Esophagus muscularis mucosa (tissue), 4 donors: ENCODE measurements around the gene POU2F1. TPM values are rescaled to one million over a fixed set of nuclear protein-coding genes. Genes with fewer than 3 reads are reported as not detected.
"Not testable (repeated sequence)": the region's sequence is repeated elsewhere in the genome, so short reads cannot be mapped to it uniquely, and the experiment has no call there.

Experiments
- DNase-seq: peaks from one replicate; pipeline ENCODE4 v3.0.0-alpha.2; 2017; ENCODE audit errors: extremely low spot score
- H3K27ac ChIP-seq, 4 donors: fragments of 200-600 bp; sonication (generic); replicated peaks in 1 of 4; 1 replicate in 3 of 4; 2 replicates in 1 of 4; pipeline ENCODE4 v1.5.1; 2016 to 2019; ENCODE audit warnings: mild to moderate bottlenecking in 1 of 4
- H3K27me3 ChIP-seq, 4 donors: fragments of 200-600 bp; sonication (generic); one replicate each; pipeline versions ENCODE4 v1.5.1 to v1.6.0; 2016 to 2019
- H3K36me3 ChIP-seq, 4 donors: fragments of 200-600 bp; sonication (generic); one replicate each; pipeline ENCODE4 v1.5.1; 2016 to 2019
- H3K4me1 ChIP-seq, 4 donors: fragments of 200-600 bp; sonication (generic); one replicate each; pipeline ENCODE4 v1.5.1; 2016 to 2019
- H3K4me3 ChIP-seq, 4 donors: fragments of 200-600 bp; sonication (generic); 1 replicate in 2 of 4; 2 replicates in 2 of 4; pipeline ENCODE4 v1.5.1; 2016 to 2019; ENCODE audit warnings: mild to moderate bottlenecking in 4 of 4, moderate library complexity in 1 of 4
- H3K9me3 ChIP-seq, 4 donors: fragments of 200-600 bp; sonication (generic); 1 replicate in 3 of 4; 2 replicates in 1 of 4; pipeline ENCODE4 v1.5.1; 2016 to 2019
- EP300 ChIP-seq: sonication (generic); formaldehyde crosslinking; IDR thresholded peaks from one replicate; pipeline ENCODE4 v1.6.1; 2017; ENCODE audit warnings: antibody characterized with exemption
- POLR2A ChIP-seq: fragments of 450-650 bp; IDR thresholded peaks from one replicate; pipeline ENCODE4 v1.6.1; 2017; ENCODE audit warnings: antibody characterized with exemption, moderate library complexity, mild to moderate bottlenecking, low read depth
- POLR2AphosphoS5 ChIP-seq, 2 donors: sonication (generic); formaldehyde crosslinking; IDR thresholded peaks; one replicate each; pipeline ENCODE4 v1.6.1; 2017; ENCODE audit warnings: antibody characterized with exemption in 2 of 2
- WGBS: methylation state at CpG from one replicate; pipeline ENCODE4 v1.1.5; 2018; 5-methylcytosine and 5-hydroxymethylcytosine counted together
- intact Hi-C: fragments of 100-400 bp; cut with DNase I; formaldehyde crosslinking; loops from one replicate; pipeline ENCODE4 v1.15.1; 2023
- total RNA-seq, 4 donors: library from RNA; depleted of rRNA; stranded (reverse); fragments of >200 nt; gene quantifications; one replicate each; pipeline versions ENCODE4 v1.1.0 to v1.2.1, GENCODE V29; 2016
- TF ChIP-seq, protein P1 (sequence below), 3 experiments: fragments of 200-600 bp in 2 of 3; fragments of 450-650 bp in 1 of 3; sonication (generic) in 2 of 3; IDR thresholded peaks; one replicate each; pipeline ENCODE4 v1.5.1; 2017 to 2019; ENCODE audit warnings: antibody characterized with exemption in 3 of 3, mild to moderate bottlenecking in 2 of 3, moderate library complexity in 1 of 3

The POU2F1 gene
- total RNA-seq, 4 donors from 2014 or later, result 7.3 to 13.4 (median 10.4) TPM

DNA sequence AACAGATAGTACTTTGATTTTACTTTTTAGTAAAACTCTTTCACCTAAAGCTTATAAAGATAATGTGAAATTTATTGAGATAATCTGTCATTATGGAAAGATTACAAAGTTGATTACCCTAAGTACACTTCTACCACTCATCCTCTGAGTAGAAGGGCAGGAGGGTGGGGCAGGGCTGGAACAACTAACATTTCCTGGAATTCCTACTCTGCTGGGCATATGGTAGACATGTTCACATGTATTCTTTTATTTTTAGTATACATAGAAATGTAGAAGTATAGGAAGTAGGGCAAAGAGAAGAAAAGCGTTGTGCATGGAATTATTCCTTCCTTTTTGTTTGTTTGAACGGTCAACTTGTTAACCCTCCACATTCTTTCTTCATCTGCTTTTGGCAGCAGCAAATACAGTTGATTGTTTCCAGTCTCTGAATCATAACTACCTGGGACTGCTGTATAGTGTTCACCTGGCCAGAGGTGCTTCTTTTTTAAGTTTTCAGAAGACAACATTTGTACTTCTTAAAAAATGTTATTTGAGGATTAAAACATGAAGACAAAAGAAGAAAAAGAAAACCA lies 85.1 kb downstream of the POU2F1 start:
- no peaks in the 10 kb centered on the region for H3K27me3 ChIP-seq
- no peaks in the 10 kb centered on the region for H3K9me3 ChIP-seq
- intact Hi-C loops, result no loop called here
- H3K27ac ChIP-seq, result no peak overlapping the region
- DNase-seq, result no peak
- 42% methylated on average over 2 of the region's 2 CpGs for WGBS
- H3K4me3 ChIP-seq, result no peak overlapping the region
- peaks cover 0 to 10% (median 4%) of the 10 kb centered on the region in 4 donors for H3K4me1 ChIP-seq
- no peaks in the 10 kb centered on the region for H3K36me3 ChIP-seq
- TF ChIP-seq, protein P1, sequence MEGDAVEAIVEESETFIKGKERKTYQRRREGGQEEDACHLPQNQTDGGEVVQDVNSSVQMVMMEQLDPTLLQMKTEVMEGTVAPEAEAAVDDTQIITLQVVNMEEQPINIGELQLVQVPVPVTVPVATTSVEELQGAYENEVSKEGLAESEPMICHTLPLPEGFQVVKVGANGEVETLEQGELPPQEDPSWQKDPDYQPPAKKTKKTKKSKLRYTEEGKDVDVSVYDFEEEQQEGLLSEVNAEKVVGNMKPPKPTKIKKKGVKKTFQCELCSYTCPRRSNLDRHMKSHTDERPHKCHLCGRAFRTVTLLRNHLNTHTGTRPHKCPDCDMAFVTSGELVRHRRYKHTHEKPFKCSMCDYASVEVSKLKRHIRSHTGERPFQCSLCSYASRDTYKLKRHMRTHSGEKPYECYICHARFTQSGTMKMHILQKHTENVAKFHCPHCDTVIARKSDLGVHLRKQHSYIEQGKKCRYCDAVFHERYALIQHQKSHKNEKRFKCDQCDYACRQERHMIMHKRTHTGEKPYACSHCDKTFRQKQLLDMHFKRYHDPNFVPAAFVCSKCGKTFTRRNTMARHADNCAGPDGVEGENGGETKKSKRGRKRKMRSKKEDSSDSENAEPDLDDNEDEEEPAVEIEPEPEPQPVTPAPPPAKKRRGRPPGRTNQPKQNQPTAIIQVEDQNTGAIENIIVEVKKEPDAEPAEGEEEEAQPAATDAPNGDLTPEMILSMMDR (IDR thresholded peaks at IDR 0.05), result no peak
- no peak for TF ChIP-seq POLR2A
- TF ChIP-seq POLR2AphosphoS5 (IDR thresholded peaks at IDR 0.05), result no peak
- TF ChIP-seq EP300, result no peak

DNA sequence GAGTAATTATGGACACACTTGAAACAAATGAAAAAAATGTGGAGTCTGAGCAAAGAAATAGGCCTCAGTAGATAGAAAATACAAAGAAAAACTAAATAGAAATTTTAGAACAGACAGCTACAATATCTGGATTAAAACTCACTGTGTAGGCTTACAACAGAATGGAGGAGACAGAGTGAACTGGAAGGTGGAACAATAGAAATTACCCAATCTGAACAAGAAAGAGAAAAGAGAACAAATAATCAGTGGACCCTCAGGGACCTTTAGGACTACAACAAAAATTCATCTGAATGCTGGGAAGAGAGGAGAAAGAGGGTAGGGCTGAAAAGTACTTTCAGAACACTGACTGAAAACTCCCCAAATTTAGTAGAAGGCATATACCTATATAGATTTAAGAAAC lies 90.0 kb downstream of the POU2F1 start:
- H3K4me3 ChIP-seq, result no peak overlapping the region
- no peaks in the 10 kb centered on the region for H3K36me3 ChIP-seq
- DNase-seq, result no peak
- TF ChIP-seq POLR2AphosphoS5 (IDR thresholded peaks at IDR 0.05) (no peak), POLR2A (no peak), EP300 (no peak)
- TF ChIP-seq, protein P1 (IDR thresholded peaks at IDR 0.05), result no peak
- no peak overlapping the region for H3K27ac ChIP-seq
- intact Hi-C loops, result no loop called here
- no peaks in the 10 kb centered on the region for H3K9me3 ChIP-seq
- H3K27me3 ChIP-seq, result no peaks in the 10 kb centered on the region
- H3K4me1 ChIP-seq, result peaks cover 0 to 4% (median 1%) of the 10 kb centered on the region in 4 donors

DNA sequence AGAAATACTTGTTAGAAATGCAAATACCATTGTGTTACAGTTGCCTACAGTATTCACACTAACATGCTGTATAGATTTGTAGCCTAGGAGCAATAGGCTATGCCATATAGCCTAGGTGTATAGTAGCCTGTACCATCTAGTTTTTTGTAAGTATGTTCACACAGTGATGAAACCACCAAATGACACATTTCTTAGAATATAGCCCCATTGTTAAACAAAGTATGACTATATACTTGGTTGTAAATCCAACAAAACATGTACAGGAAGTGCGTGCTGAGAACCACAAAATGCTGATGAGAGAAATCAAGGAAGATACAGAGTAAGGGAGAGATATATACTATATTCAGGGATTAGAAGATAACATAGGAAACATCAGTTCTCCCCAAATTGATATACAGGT lies 92.2 kb downstream of the POU2F1 start:
- 87% methylated on average over 1 of the region's 1 CpG for WGBS
- TF ChIP-seq, protein P1 (IDR thresholded peaks at IDR 0.05), result no peak
- no peak for TF ChIP-seq POLR2AphosphoS5 (IDR thresholded peaks at IDR 0.05)
- no peak for TF ChIP-seq POLR2A
- TF ChIP-seq EP300, result no peak
- intact Hi-C loops, result no loop called here

DNA sequence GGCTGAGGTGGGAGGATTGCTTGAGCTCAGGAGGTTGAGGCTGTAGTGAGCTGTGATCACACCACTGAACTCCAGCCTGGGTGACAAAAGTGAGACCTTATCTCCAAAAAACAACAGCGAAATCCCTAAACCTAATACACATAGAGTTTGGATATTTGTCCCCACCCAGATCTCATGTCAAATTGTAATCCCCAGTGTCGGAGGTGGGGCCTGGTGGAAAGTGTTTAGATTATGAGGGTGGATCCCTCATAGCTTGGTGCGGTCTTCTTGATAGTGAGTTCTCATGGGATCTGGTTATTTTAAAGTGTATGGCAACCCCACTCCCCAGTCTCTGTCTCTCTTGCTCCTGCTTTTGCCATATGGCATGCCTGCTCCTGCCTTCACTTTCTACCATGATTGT lies 94.0 kb downstream of the POU2F1 start:
- 91% methylated on average over 3 of the region's 3 CpGs for WGBS
- H3K4me3 ChIP-seq, result no peak overlapping the region
- intact Hi-C loops, result no loop called here
- H3K27me3 ChIP-seq, result no peaks in the 10 kb centered on the region
- TF ChIP-seq POLR2A, result no peak
- no peak for TF ChIP-seq EP300
- TF ChIP-seq, protein P1 (IDR thresholded peaks at IDR 0.05), result no peak
- no peak for TF ChIP-seq POLR2AphosphoS5 (IDR thresholded peaks at IDR 0.05)
- H3K27ac ChIP-seq, result no peak overlapping the region
- H3K36me3 ChIP-seq, result peaks cover 0 to 3% (median under 1%) of the 10 kb centered on the region in 4 donors
- DNase-seq, result no peak
- H3K9me3 ChIP-seq, result peaks cover 0 to 16% (median 0%) of the 10 kb centered on the region in 4 donors
- H3K4me1 ChIP-seq, result no peaks in the 10 kb centered on the region

More for the DNA sequence above, 92.2 kb downstream of the POU2F1 start:
- Histone ChIP-seq H3K27me3 (no peaks in the 10 kb centered on the region), H3K36me3 (peaks cover 0 to 3% (median 0%) of the 10 kb centered on the region in 4 donors), H3K27ac (no peak overlapping the region), H3K4me3 (no peak overlapping the region), H3K4me1 (no peaks in the 10 kb centered on the region), H3K9me3 (peaks cover 0 to 10% (median 0%) of the 10 kb centered on the region in 4 donors)
- no peak for DNase-seq

DNA sequence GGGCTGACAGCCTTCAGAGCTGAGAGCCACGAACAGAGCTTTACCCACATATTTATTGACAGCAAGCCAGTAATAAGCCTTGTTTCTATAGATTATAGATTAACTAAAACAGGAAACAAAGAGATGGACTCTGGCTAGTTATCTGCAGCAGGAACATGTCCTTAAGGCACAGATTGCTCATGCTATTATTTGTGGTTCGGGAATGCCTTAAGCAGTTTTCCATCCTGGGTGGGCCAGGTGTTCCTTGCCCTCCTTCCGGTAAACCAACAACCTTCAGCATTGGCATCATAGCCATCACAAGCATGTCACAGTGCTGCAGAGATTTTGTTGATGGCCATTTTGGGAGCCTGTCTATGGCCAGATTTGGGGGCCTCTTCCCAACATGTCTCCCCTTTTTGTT lies 96.8 kb downstream of the POU2F1 start:
- no peaks in the 10 kb centered on the region for H3K4me1 ChIP-seq
- DNase-seq, result no peak
- H3K9me3 ChIP-seq, result peaks cover 7 to 41% (median 23%) of the 10 kb centered on the region in 4 donors
- H3K36me3 ChIP-seq, result peaks cover 0 to 4% (median 3%) of the 10 kb centered on the region in 4 donors
- 98% methylated on average over 3 of the region's 3 CpGs for WGBS
- intact Hi-C loops, result no loop called here
- no peak for TF ChIP-seq EP300
- no peak for TF ChIP-seq POLR2A
- TF ChIP-seq, protein P1 (IDR thresholded peaks at IDR 0.05), result no peak
- TF ChIP-seq POLR2AphosphoS5 (IDR thresholded peaks at IDR 0.05), result no peak
- no peak overlapping the region for H3K27ac ChIP-seq
- H3K4me3 ChIP-seq, result no peak overlapping the region
- no peaks in the 10 kb centered on the region for H3K27me3 ChIP-seq

DNA sequence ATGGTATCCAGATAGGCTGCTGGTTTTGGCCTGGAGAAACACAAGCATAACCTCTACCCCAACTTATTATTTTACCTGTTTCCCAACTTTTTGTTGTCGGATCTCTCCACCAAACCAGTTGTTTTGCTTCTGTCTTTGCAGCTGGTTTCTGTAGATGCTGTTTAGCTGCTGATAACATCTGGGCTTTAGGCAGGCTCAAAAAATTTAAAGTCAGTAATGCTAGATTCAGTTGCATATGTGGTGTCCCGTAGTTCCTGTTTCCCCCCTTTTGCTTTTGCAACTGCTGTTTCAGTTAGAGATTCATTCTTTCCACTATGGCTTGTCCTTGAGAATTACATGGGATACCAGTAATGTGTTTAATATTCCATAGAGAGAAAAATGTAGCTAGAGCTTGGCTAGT lies 98.5 kb downstream of the POU2F1 start:
- DNase-seq, intact Hi-C loops, H3K4me3 ChIP-seq, H3K27ac ChIP-seq, H3K4me1 ChIP-seq, H3K27me3 ChIP-seq: not testable (repeated sequence)
- peaks cover 14 to 57% (median 40%) of the 10 kb centered on the region in 4 donors for H3K9me3 ChIP-seq
- 97% methylated on average over 2 of the region's 2 CpGs for WGBS
- peaks cover 0 to 11% (median 8%) of the 10 kb centered on the region in 4 donors for H3K36me3 ChIP-seq
